ENCODE results near the gene CHP2. TPM values are rescaled to one million over a fixed set of nuclear protein-coding genes. Genes with fewer than 3 reads are reported as not detected.
"Not testable (repeated sequence)": the region's sequence is repeated elsewhere in the genome, so short reads cannot be mapped to it uniquely, and the experiment has no call there.

CHP2 gene
- total RNA-seq, 4 donors from 2014 or later = not detected

- intact Hi-C loops (cut with DNase I) = no loop called here
- Histone ChIP-seq H3K4me3 (no peak overlapping the region), H3K27ac (replicated peaks in 1 of 4) (no peak overlapping the region), H3K27me3 (peaks cover 0 to 58% (median 0%) of the 10 kb centered on the region in 4 donors), H3K9me3 (no peaks in the 10 kb centered on the region), H3K4me1 (no peaks in the 10 kb centered on the region), H3K36me3 (no peaks in the 10 kb centered on the region)
- 46% methylated on average over 2 of the region's 2 CpGs for WGBS
- TF ChIP-seq POLR2A (IDR thresholded peaks at IDR 0.05; ENCODE audit: low read depth) (no peak), EP300 (IDR thresholded peaks at IDR 0.05) (no peak), CTCF (IDR thresholded peaks at IDR 0.05) (no peak), POLR2AphosphoS5 (IDR thresholded peaks at IDR 0.05) (no peak)
- DNase-seq (ENCODE audit: extremely low spot score) = no peak
Measured at GRCh38 chr16:23741675-23742303, 13.0 kb upstream of the CHP2 start.

GRCh38 chr16:23742766-23743165, 12.1 kb upstream of the CHP2 start:
- H3K9me3 ChIP-seq = no peaks in the 10 kb centered on the region
- no peaks in the 10 kb centered on the region for H3K4me1 ChIP-seq
- H3K36me3 ChIP-seq = no peaks in the 10 kb centered on the region
- no peak for DNase-seq (ENCODE audit: extremely low spot score)
- intact Hi-C loops (cut with DNase I) = no loop called here
- TF ChIP-seq EP300 (IDR thresholded peaks at IDR 0.05) (no peak), POLR2AphosphoS5 (IDR thresholded peaks at IDR 0.05) (no peak), POLR2A (IDR thresholded peaks at IDR 0.05; ENCODE audit: low read depth) (no peak), CTCF (IDR thresholded peaks at IDR 0.05) (no peak)
- peaks cover 0 to 57% (median 0%) of the 10 kb centered on the region in 4 donors for H3K27me3 ChIP-seq
- 37% methylated on average over 4 of the region's 4 CpGs for WGBS
- no peak overlapping the region for H3K27ac ChIP-seq (replicated peaks in 1 of 4)
- H3K4me3 ChIP-seq = no peak overlapping the region

- H3K9me3 ChIP-seq = no peaks in the 10 kb centered on the region
- H3K27ac ChIP-seq (replicated peaks in 1 of 4) = no peak overlapping the region
- H3K4me3 ChIP-seq = no peak overlapping the region
- no peak for DNase-seq (ENCODE audit: extremely low spot score)
- H3K36me3 ChIP-seq = no peaks in the 10 kb centered on the region
- intact Hi-C loops (cut with DNase I) = no loop called here
- 74% methylated on average over 4 of the region's 4 CpGs for WGBS
- peaks cover 0 to 46% (median 0%) of the 10 kb centered on the region in 4 donors for H3K27me3 ChIP-seq
- no peaks in the 10 kb centered on the region for H3K4me1 ChIP-seq
- TF ChIP-seq POLR2A (IDR thresholded peaks at IDR 0.05; ENCODE audit: low read depth) = no peak
- no peak for TF ChIP-seq EP300 (IDR thresholded peaks at IDR 0.05)
- TF ChIP-seq POLR2AphosphoS5 (IDR thresholded peaks at IDR 0.05) = no peak
- TF ChIP-seq CTCF (IDR thresholded peaks at IDR 0.05) = no peak
Measured at GRCh38 chr16:23745263-23745662, 9.6 kb upstream of the CHP2 start.

- 67% methylated on average over 1 of the region's 1 CpG for WGBS
Measured at GRCh38 chr16:23748630-23749029, 6.2 kb upstream of the CHP2 start.

GRCh38 chr16:23751053-23751452, 3.8 kb upstream of the CHP2 start:
- Histone ChIP-seq H3K27me3 (peaks cover 0 to 48% (median 22%) of the 10 kb centered on the region in 4 donors), H3K4me1 (peaks cover 7 to 14% (median 11%) of the 10 kb centered on the region in 4 donors)
- H3K4me3 ChIP-seq; H3K36me3 ChIP-seq; DNase-seq (ENCODE audit: extremely low spot score); H3K9me3 ChIP-seq; intact Hi-C loops (cut with DNase I); H3K27ac ChIP-seq (replicated peaks in 1 of 4): not testable (repeated sequence)
- 80% methylated on average over 1 of the region's 1 CpG for WGBS

More at GRCh38 chr16:23748630-23749029, 6.2 kb upstream of the CHP2 start:
- TF ChIP-seq POLR2A (IDR thresholded peaks at IDR 0.05; ENCODE audit: low read depth) (no peak), CTCF (IDR thresholded peaks at IDR 0.05) (no peak), POLR2AphosphoS5 (IDR thresholded peaks at IDR 0.05) (no peak), EP300 (IDR thresholded peaks at IDR 0.05) (no peak)
- DNase-seq (ENCODE audit: extremely low spot score) = no peak
- intact Hi-C loops (cut with DNase I) = no loop called here
- Histone ChIP-seq H3K4me1 (no peaks in the 10 kb centered on the region), H3K36me3 (no peaks in the 10 kb centered on the region), H3K27me3 (peaks cover 0 to 47% (median under 1%) of the 10 kb centered on the region in 4 donors), H3K27ac (replicated peaks in 1 of 4) (no peak overlapping the region), H3K9me3 (no peaks in the 10 kb centered on the region), H3K4me3 (no peak overlapping the region)

Measured in esophagus muscularis mucosa (tissue), 4 donors.